GM19238 (cell line): ENCODE measurements around the gene PLEKHA5.
"Not testable (repeated sequence)": the region's sequence is repeated elsewhere in the genome, so short reads cannot be mapped to it uniquely, and the experiment has no call there.

ENCODE experiments used
- DNase-seq: peaks from one replicate; pipeline ENCODE4 v3.0.0; 2011; ENCODE audit warnings: low spot score; ENCODE audit not compliant: insufficient read length

PLEKHA5 gene

DNA sequence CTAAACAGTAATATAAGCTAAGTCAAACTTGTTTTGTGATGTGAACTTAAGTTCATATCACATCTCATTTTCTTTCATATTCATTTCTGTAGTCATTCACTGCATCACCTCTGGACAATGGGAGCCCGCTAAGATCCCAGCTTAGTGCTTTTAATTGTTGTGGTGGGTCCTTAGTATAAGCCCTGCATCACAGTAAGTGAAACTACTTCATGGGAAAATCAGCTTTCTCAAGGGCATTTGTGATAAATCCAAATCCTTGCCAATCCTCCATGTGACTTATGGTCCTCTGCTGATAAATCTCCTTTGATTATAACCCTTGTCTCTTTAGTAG is 98.3 kb downstream of the PLEKHA5 start:
- DNase-seq, result no peak

DNA sequence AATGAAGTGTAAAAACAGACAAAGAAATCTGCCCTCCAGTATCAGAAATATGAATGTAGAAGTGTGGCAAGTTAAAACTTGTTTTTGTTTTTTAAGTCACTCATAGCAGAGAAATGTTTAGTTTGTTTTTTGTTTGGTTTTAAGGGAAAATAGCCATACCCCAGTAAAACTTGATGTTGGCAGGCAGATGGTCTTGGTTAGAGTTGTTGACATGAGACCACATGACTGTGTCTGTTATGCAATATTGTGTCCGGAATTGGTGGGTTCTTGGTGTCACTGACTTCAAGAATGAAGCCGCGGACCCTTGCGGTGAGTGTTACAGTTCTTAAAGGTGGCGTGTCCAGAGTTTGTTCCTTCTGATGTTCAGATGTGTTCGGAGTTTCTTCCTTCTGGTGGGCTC is 99.5 kb downstream of the PLEKHA5 start:
- not testable (repeated sequence) for DNase-seq

DNA sequence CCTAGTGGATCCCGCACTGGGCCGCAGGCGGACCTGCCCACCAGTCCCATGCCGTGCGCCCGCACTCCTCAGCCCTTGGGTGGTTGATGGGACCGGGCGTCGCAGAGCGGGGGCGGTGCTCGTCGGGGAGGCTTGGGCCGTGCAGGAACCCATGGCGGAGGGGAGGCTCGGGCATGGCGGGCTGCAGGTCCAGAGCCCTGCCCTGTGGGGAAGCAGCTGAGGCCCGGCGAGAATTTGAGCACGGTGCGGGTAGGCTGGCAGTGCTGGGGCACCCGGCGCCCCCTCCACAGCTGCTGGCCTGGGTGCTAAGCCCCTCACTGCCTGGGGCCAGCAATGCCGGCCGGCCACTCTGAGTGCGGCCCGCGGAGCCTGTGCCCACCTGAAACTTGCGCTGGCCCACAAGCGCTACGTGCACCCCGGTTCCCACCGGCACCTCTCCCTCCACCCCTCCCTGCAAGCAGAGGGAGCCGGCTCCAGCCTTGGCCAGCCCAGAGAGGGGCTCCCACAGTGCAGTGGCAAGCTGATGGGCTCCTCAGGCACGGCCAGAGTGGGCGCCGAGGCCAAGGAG is 100.8 kb downstream of the PLEKHA5 start:
- no peak for DNase-seq

DNA sequence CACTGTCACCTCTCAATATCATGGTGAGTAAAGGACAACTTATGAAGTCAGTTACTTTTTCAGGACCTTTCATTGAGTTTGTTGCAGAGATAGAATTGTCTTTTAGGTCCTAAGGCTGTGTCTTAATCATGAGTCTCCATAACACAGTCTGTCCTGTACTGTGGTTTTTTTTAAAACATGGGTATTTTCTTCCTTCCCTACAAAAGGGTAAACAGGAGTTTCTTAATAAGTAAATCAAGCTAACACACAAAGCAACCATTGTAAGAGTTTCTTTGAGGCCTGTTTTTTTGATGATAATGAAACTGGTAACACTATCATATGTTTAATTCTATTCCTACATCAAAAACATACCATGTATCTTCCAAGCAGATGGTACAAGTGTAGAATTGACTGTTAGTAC is 101.4 kb downstream of the PLEKHA5 start:
- no peak for DNase-seq

DNA sequence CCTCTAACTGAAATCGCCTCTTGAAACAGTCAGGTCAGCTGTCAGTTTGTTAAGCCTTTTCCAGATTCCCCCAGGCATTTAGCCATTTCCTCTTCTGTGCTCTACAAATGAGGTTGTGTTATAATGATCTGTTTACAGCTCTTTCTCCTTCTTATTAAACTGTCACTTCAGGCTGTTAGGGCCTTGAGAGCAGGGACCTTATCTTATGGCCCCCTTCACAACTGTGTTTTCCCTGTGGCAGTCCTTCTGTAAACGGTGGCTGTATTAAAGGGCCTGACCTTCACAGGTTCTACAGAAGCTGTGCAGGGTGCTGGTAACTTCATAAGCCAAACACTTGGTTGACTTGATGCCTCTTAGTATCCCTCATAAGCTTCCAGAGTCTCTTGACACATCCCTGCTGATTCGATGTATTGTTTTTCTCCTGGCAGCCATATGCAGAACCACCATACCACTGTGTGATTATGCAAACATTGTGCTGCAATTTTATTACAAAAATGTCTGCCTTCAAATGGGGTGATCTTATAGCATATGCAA is 104.7 kb downstream of the PLEKHA5 start:
- no peak for DNase-seq

DNA sequence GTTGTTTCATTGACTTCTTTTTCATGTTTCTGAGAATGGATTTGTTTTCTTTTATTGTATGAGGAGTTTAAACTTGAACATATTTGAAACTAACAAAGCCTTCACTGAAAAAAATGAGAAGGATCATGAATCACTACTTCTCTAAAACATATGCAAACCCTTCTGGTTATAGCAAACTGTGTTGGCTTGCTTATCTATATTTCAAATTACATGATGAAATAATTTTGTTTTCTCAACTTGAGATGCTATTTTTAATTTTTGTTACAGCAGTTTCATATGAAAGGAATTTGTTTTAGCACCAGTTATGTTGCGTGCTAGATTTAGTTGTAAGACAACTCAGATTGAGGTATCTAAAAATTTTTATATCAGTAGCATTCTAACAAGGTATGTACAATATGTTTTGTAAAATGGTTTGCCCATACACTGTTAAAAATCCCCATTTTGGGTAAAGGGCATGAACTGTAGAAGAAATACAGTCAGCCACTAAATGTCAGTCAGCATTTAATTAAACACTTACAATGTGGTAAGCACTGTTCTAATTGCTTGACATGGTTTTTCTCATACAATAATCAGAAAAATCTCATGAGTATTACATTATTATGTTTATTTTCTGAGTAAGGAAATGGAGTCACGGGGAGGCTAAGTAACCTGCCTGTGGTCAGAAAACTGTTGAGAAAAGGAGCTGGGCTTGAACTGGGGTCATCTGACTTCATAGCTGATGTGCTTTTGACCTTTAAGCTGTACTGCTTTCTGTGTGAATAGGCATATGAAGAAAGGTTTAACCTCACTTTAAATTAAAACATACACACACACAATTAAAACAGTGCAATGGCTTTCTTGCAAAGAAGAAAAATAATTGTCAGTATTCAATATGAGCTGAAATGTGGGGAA is 105.7 kb downstream of the PLEKHA5 start:
- DNase-seq, result no peak

DNA sequence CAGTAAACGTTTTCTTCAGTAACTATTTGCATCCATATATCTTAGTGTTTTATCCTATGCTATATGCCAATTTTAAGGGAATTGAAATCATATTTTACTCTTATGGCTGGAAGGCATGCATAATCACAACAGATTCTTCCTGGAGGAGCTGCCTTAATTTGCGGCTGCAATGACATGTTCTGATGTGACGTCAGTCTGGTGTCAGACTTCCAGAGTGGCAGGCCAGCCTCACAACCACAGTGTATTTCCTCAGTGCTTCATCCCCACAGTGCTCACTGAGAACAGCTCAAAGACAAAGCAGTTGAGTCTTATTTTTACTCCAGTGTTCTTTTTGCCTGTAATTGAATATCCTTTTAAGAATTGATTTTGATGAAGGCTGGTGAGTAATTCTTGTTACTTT is 107.1 kb downstream of the PLEKHA5 start:
- DNase-seq, result no peak

DNA sequence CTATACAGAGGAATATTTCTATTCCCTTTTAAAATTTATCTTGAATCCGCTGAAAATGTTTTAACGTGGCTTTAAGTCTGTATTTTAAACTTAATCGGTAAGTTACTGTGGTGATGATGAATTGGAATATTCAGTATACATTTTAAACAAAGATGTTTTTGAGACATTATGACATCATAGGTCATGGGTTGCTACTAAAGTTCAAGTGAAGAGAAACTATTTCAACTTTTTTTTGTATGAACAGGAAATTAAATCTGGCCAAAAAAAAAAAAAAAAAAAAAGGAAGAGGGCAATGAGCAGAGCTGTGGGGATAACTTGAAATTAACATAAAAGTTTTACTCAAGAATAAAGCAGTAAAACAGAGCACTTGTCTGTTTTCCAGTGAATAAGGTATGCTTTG is 109.0 kb downstream of the PLEKHA5 start:
- no peak for DNase-seq

DNA sequence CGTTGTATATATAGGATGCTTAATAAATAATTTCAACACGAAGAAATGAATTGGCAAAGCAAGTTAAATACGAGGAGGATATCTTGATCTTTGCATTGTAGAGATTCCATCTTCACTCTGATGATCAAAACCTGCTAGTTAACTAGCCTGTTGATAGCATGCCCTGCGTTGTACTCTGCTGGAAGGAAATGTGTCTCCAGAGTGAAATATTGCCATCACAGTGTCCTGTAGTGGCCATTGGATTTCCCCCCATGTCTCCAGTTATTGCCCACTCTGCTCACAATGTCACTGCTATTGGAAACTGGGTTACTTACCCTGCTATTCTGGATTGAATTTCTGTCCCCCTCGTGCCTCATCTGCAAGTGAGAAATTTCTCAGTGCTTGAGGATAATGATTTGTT is 109.6 kb downstream of the PLEKHA5 start:
- no peak for DNase-seq

DNA sequence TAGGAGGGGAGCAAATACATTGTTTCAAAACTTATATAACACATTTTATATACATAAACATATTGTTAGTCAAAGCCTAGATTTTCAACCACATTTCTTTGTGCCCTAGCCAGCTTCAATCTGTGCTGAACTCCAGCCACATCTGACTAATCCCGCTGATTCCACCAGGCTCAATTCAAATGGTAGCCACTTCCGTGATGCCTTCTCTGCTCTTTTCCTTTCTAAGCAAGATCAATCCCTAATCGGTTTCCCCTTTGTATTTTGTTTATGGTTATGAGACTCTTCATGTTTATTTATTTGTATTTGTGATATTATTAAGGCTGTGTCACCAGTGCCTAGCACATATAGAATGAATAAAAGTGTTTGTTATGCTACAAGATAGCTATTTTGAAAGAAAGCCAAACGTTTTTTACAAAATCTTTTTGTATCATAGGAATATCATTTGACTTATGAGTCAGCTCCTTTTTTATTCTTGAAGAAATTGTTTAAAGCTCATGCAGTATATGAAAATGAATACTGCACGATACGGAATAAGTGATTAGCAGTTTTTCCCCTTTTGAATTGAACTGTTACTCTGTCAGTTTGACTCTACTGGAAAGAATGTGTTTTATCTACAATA is 110.2 kb downstream of the PLEKHA5 start:
- DNase-seq, result no peak

DNA sequence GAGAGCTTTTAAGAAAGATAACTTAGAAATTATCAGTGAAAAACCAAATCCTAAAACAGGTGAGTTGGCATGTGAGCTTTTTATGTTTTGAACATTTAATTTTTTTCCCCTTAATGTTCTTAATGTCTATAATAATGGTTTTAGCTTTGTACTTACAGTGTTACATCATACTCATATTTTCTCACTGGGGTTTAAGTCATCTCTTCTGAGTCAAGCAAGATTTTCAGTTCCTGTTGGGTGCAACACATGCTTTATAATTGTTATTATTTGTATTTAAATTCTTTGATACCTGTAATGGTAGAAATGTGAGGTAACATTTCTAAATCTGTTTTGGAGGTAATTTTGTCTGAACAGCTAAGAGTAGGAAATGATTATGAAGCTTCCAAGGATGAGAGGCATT is 113.0 kb downstream of the PLEKHA5 start:
- DNase-seq, result no peak

DNA sequence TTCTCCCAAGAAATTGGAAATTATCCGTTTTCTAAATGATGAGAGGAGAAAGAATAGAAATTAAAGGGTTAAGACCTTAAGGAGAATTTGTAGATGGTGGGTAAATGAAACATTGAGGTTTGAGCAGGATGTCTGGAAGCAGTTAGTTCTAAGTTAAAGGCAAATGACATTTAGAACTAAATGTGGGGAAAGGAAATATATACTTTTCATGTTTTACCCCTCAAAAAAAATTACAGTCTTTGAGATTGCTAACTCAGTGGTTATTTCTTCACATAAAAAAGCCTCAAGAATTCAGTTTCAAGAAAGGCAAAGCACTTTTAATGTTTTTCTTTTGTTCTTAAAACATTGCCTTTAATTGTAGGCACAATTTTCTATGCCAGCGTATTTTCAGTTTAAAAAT is 114.0 kb downstream of the PLEKHA5 start:
- no peak for DNase-seq

DNA sequence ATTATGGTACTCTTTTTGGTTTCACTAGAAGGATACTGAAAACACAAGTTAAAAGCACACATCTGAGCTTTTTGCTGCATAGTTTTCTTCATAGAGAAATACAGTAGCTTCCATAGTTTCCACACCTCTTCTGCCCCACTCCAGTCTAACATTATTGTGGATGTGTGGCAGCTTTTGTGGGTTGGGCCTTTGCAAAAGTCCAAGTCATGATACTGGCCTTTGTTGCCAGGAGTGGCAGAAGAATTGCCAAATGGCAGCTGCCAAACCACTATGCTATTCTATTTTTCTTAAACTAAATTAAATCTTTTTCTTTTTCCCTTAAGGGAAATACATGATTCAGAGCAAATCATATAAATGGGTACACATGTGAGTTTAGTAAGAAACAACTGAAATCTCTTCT is 114.8 kb downstream of the PLEKHA5 start:
- DNase-seq, result no peak

DNA sequence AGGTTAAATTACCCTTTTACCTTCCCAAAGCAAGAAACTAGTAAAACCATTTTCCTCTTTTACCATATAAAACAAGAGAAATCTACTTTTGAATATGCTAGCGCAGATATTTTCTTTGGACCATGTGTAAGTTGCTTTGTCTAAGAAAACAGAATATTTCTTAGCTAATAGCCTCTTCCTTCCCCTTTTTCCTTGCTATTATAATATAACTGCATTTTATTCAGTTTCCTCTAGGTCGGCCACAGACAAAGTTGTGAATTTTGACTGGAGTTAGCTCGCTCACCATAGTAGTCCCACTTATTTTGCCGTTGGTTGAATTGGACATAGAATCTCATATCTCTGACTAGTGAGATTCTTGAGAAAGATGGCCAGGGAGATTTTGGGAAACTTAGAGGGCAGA is 115.6 kb downstream of the PLEKHA5 start:
- no peak for DNase-seq

DNA sequence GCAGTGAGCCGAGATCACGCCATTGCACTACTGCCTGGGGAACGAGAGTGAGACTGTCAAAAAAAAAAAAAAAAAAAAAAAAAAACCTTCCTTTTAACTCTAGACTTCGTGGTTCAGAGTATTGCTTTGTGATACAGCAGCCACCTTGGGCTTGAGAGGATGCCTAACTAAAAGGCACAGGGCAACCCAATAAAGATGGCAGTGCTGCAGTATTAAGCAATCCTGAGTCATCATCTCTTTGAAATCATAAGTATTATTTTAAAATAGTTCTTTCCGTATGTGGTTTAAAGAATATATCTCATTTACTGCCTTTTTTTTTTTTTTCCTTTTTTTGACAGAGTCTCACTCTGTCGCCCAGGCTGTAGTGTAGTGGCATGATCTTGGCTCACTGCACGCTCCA is 116.1 kb downstream of the PLEKHA5 start:
- DNase-seq, result no peak

DNA sequence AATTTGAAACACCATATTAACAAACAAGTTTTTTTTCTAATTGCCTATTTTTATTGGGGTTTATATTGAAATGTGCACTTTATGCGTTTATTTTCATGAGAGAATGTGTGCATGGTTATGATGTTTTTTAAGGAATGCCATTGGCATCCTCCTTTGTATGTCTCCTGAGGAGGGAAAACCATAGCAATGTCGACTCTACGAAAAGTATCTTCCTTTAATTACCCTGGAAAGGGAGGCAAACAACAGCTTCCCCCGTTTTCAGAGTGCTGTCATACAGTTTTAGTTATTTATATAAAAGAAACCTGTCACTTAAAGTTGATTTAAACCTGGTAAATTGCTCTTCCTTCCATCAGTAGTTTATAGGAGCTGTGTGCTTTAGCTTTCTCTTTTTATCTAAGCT is 117.4 kb downstream of the PLEKHA5 start:
- DNase-seq, result no peak

DNA sequence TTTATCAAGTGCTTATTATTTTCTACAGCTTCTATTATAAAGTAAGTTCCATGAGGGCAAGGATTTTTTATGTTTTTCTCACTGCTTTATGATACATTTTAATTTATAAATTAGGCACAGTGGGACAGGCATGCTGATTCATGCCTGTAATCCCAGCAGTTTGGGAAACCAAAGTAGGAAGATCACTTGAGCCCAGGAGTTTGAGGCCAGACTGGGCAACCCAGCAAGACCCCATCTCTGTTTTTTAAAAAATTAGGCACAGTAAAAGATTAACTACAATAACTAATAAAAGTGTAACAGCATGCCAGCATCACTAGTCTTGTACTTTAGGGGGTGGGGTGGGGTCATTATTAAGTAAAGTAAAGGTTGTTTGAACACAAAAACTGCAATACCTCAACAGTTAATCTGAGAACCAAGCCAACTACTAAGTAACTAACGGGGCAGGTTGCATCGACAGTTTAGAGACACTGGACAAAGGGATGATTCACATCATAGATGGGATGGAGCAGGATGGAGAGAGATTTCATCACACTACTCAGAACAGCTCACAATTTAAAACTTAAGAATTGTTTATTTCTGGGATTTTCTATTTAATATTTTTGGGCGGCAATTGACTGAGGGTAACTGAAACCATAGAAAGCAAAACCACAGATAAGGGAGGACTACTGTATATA is 119.5 kb downstream of the PLEKHA5 start:
- DNase-seq, result no peak

DNA sequence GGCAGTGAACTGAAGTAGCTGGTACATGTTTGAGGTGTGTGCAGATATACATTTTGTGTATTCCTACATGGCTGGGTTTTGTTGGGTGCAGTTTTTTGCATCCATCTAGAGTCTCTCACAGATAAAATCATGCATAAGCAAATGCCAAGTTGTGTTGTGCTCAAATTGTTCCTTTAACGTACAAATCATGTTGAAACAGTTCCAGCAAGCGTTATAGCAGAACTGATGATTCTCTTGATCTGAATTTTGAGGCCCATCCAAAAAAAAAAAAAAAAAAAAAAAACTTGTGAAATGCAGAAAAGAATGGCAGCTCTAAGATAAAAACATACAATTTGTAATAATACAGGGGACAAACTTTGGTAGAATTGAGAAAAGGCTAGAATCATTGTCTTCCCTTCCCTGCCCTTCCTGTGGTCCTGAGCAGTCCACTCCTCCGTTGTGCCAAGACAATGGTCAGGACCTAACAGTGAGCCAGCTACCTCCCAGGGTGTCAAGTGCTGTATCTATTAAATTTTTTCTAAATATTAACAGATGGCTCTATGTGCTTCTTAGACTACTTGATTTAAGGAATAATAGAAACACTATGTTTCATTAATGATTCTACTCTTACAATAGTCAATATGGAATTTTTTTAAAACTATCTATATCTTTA is 122.1 kb downstream of the PLEKHA5 start:
- DNase-seq, result no peak

DNA sequence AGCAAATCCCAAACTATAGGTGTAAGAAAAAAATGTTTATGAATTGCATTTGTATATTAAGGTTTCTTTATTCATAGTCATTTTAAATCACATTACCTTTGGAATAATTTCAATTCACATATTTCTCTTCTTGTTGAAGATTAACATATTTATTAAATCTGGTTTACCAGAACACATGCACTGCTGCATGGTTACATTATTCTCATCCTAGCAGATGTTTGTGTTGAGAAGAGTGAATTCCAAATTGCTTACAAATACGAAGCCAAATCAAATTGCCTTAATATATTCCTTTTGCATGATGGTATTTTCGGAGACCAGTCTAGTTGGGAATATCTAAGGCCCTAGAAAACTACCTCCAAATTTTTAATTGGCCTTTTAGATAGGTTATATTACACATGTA is 130.6 kb downstream of the PLEKHA5 start:
- no peak for DNase-seq

DNA sequence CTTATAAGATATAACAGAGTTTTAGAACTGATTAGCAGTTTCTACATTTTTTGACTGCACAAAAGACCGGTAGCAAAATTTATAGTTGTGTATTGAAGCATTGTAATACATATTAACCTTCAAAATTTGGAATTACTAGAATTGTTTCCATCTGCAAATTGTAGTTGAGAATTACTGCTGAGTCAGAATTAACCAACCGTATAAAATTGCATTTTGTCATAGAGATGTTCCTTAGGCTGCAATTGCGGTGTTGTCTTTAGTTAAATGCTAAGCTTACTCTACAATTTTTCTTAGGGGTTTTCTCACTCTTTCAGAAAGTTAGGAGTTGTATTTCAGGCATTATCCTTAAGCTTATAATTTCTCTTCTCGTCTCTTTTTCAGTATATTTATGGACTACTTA is 132.2 kb downstream of the PLEKHA5 start:
- no peak for DNase-seq

DNA sequence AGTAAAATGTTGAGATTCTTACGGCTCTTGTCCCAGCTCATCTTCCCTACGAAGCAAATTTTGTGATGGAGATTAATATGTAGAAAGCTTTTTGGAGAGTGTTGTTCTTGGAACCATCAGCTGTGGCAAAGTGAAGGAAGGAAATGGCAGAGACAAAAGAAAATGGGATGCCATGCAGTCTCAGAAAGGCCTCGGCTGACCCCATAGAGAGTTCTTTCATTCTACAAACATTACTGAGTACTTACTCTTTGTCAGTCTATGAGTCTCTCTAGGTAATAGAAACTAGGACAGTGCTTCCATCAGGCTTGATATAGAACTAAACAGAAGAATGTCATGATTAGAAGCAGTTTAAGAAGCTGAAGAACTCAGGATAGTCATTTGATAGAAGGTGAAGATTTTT is 134.1 kb downstream of the PLEKHA5 start:
- DNase-seq, result no peak
